ENCODE measurements around the gene IDI1.

GRCh38 chr10:1002425-1003006 is 46.4 kb downstream of the IDI1 start:
- TF ChIP-seq CTCF (IDR thresholded peaks at IDR 0.05) (no peak), POLR2A (IDR thresholded peaks at IDR 0.05) (no peak)
